HEK293 (cell line): ENCODE measurements around the gene CLCF1.

Experiments
- CTCF ChIP-seq: fragments of 450-650 bp; formaldehyde crosslinking; IDR thresholded peaks from 2 replicates; pipeline ENCODE4 v1.5.1; 2016; ENCODE audit warnings: missing biosample characterization, missing genetic modification characterization
- REST ChIP-seq: fragments of 450-650 bp; formaldehyde crosslinking; IDR thresholded peaks from 2 replicates; pipeline ENCODE4 v1.5.1; 2016; ENCODE audit warnings: missing biosample characterization, missing genetic modification characterization
- ZNF114 ChIP-seq: fragments of 450-650 bp; formaldehyde crosslinking; IDR thresholded peaks from 2 replicates; pipeline ENCODE4 v1.5.0; 2017; ENCODE audit warnings: missing biosample characterization, missing genetic modification characterization
- ZNF138 ChIP-seq: fragments of 450-650 bp; formaldehyde crosslinking; IDR thresholded peaks from 2 replicates; pipeline ENCODE4 v1.5.1; 2016; ENCODE audit warnings: missing biosample characterization, missing genetic modification characterization, borderline replicate concordance
- ZNF140 ChIP-seq: fragments of 450-650 bp; formaldehyde crosslinking; IDR thresholded peaks from 2 replicates; pipeline ENCODE4 v1.5.1; 2016; ENCODE audit warnings: missing biosample characterization, missing genetic modification characterization
- ZNF571 ChIP-seq: fragments of 450-650 bp; formaldehyde crosslinking; IDR thresholded peaks from 2 replicates; pipeline ENCODE4 v1.5.0; 2017; ENCODE audit warnings: missing biosample characterization, missing genetic modification characterization
- ZNF670 ChIP-seq: fragments of 450-650 bp; formaldehyde crosslinking; IDR thresholded peaks from 2 replicates; pipeline ENCODE4 v1.5.1; 2016; ENCODE audit warnings: missing biosample characterization, missing genetic modification characterization, low read depth
- TF ChIP-seq, protein P1 (sequence below): IDR thresholded peaks from 2 replicates; pipeline ENCODE4 v1.6.1; 2011; ENCODE audit warnings: mild to moderate bottlenecking, low read depth, low read length, borderline replicate concordance

DNA sequence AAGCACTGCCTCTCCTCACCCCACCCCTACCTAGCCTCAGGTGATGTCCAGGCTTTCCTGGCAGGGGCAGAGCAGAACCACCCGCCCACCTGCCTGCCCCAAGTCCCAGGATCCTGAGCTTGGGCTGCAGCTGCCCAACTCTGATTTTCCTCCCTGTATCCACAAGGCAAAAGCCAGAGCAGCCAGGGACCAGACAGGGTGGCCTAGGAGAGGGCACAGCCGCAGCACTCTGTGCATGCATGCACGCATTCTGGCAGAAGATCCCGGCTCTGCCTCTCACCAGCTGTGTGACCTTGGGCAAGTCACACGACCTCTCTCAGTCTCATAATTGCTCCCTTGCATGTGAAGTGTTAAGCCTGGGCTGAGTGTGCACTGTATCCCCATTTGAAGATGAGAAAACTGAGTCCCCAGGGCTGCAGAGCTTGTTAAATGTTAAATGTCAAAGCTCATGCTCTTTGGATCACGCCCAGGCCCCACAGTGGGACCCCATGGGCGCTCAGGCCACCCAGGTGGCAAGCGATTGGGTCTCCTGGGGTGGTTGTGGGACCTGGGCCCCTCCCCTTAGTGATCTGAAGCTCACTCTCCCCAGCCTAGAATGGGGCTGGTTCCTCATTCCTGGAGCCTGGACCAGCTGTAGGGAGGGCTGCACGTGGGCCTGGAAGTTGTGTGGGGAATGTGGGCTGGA lies 39.2 kb upstream of the CLCF1 start:
- no peak for TF ChIP-seq REST (tag by site-specific recombination)
- TF ChIP-seq ZNF138 (tag by site-specific recombination), result no peak
- no peak for TF ChIP-seq ZNF670 (tag by site-specific recombination)
- no peak for TF ChIP-seq ZNF114 (tag by site-specific recombination)
- TF ChIP-seq, protein P1, sequence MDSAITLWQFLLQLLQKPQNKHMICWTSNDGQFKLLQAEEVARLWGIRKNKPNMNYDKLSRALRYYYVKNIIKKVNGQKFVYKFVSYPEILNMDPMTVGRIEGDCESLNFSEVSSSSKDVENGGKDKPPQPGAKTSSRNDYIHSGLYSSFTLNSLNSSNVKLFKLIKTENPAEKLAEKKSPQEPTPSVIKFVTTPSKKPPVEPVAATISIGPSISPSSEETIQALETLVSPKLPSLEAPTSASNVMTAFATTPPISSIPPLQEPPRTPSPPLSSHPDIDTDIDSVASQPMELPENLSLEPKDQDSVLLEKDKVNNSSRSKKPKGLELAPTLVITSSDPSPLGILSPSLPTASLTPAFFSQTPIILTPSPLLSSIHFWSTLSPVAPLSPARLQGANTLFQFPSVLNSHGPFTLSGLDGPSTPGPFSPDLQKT, result no peak
- TF ChIP-seq ZNF140 (tag by site-specific recombination), result no peak
- no peak for TF ChIP-seq CTCF (tag by site-specific recombination)
- no peak for TF ChIP-seq ZNF571 (tag by site-specific recombination)
